Measurements from ENCODE around the gene CNN1. TPM values are rescaled to one million over a fixed set of nuclear protein-coding genes. Genes with fewer than 3 reads are reported as not detected.
A peak's percentile ranks its signal among the peaks of the same experiment; 100 is the strongest.

CNN1 gene
- 10 to 100 TPM; 16.5 to 34.9 TPM for total RNA-seq
- 10 to 100 TPM; 17.2 to 27.8 TPM for polyA plus RNA-seq
- long read RNA-seq, donor 1, transcript CNN1-201 (7 exons, 1,633 nt) = major isoform, 5 of 5 reads
- long read RNA-seq, donor 1, partial matches to known transcripts = 0 of 5 reads
- long read RNA-seq, donor 1, other reads (novel, unspliced or antisense) = 0 of 5 reads
- long read RNA-seq, donor 2, partial matches to known transcripts = 0 of 4 reads
- long read RNA-seq, donor 2, other reads (novel, unspliced or antisense) = 0 of 4 reads
- long read RNA-seq, donor 3, partial matches to known transcripts = 0 of 1 reads
- long read RNA-seq, donor 3, other reads (novel, unspliced or antisense) = 0 of 1 reads
- long read RNA-seq, donor 4, partial matches to known transcripts = 0 of 1 reads
- long read RNA-seq, donor 4, other reads (novel, unspliced or antisense) = 0 of 1 reads
- long read RNA-seq, donor 5, transcript CNN1-201 (7 exons, 1,633 nt) = major isoform, 6 of 6 reads
- long read RNA-seq, donor 5, partial matches to known transcripts = 0 of 6 reads
- long read RNA-seq, donor 5, other reads (novel, unspliced or antisense) = 0 of 6 reads

DNA sequence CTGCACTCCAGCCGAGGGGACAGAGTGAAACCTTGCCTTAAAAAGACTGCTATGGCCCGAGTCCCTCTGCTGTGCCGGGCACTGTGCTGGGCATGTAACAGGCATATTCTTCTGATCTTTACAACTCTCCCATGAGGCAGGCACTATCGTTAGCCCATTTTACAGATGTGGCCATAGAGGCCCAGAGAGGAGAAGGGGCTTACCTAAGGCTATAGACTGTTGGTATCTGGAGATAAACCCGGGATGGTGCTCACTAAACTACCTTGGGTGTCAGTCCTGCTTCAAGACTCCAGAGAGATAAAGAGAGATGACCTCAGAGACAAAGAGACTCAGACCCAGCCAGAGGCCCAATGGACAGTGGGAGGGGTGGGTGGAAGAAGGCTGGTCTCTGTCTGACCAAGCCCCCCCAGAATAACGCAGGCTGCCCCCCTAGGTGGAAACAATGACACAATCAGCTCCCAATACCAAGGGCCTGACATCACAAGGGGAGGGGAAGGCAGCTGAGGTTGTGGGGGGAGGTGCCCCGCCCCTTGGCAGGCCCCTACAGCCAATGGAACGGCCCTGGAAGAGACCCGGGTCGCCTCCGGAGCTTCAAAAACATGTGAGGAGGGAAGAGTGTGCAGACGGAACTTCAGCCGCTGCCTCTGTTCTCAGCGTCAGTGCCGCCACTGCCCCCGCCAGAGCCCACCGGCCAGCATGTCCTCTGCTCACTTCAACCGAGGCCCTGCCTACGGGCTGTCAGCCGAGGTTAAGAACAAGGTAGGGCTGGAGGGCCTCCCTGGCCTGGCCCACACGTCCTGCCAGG is at the start of gene CNN1:
Gene CNN1, plus strand, starts transcription at position 620 of the 805 bp plus-strand sequence. Its CDS starts 77 bp downstream, at position 697.
- Histone ChIP-seq H3K9ac (ENCODE audit: insufficient read depth in 1 of 2, low read length in 2 of 2) (peak within 1 kb of the TSS in 1 of 2 donors; percentile 32), H3K4me3 (peak within 1 kb of the TSS; percentile 28), H3K36me3 (ENCODE audit: control insufficient read depth in 4 of 4, insufficient read depth in 4 of 4, low read length in 4 of 4) (no peaks in the 10 kb centered on the region), H3K9me3 (ENCODE audit: control insufficient read depth in 4 of 4, insufficient read depth in 3 of 4, low read length in 3 of 4) (no peaks in the 10 kb centered on the region), H3K4me1 (ENCODE audit: control insufficient read depth in 5 of 5, insufficient read depth in 5 of 5, low read length in 5 of 5) (peaks cover 0 to 13% (median 4%) of the 10 kb centered on the region in 5 donors), H3K27me3 (ENCODE audit: control insufficient read depth in 3 of 3, insufficient read depth in 3 of 3, low read length in 2 of 3) (peaks cover 0 to 8% (median 6%) of the 10 kb centered on the region in 3 donors), H3K27ac (ENCODE audit: low read depth in 1 of 2, low read length in 1 of 2) (peak within 1 kb of the TSS; percentile 44 to 86)
- 21 to 26% methylated on average over 21 of the region's 21 CpGs for WGBS, 2 donors
- TF ChIP-seq, protein P1, sequence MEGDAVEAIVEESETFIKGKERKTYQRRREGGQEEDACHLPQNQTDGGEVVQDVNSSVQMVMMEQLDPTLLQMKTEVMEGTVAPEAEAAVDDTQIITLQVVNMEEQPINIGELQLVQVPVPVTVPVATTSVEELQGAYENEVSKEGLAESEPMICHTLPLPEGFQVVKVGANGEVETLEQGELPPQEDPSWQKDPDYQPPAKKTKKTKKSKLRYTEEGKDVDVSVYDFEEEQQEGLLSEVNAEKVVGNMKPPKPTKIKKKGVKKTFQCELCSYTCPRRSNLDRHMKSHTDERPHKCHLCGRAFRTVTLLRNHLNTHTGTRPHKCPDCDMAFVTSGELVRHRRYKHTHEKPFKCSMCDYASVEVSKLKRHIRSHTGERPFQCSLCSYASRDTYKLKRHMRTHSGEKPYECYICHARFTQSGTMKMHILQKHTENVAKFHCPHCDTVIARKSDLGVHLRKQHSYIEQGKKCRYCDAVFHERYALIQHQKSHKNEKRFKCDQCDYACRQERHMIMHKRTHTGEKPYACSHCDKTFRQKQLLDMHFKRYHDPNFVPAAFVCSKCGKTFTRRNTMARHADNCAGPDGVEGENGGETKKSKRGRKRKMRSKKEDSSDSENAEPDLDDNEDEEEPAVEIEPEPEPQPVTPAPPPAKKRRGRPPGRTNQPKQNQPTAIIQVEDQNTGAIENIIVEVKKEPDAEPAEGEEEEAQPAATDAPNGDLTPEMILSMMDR (IDR thresholded peaks at IDR 0.05; ENCODE audit: control extremely low read depth, extremely low read depth) = no peak
- DNase-seq (peak; percentile 69 to 78 (median 71)), ATAC-seq (ENCODE audit: insufficient read depth, low FRiP score) (no peak)

- DNase-seq = no peak
- WGBS, 2 donors = 94 to 96% methylated on average over 7 of the region's 7 CpGs
These were observed 49.3 kb upstream of the CNN1 start for GRCh38 chr19:11489378-11489777.

GRCh38 chr19:11494634-11495285 is 43.9 kb upstream of the CNN1 start:
- DNase-seq = no peak
- Histone ChIP-seq H3K27ac (ENCODE audit: low read depth in 1 of 2, low read length in 1 of 2) (no peak overlapping the region), H3K27me3 (ENCODE audit: control insufficient read depth in 3 of 3, insufficient read depth in 3 of 3, low read length in 2 of 3) (no peaks in the 10 kb centered on the region), H3K4me3 (no peak overlapping the region), H3K4me1 (ENCODE audit: control insufficient read depth in 5 of 5, insufficient read depth in 5 of 5, low read length in 5 of 5) (no peaks in the 10 kb centered on the region), H3K36me3 (ENCODE audit: control insufficient read depth in 4 of 4, insufficient read depth in 4 of 4, low read length in 4 of 4) (peaks cover 0 to 27% (median 2%) of the 10 kb centered on the region in 4 donors), H3K9me3 (ENCODE audit: control insufficient read depth in 4 of 4, insufficient read depth in 3 of 4, low read length in 3 of 4) (no peaks in the 10 kb centered on the region), H3K9ac (ENCODE audit: insufficient read depth in 1 of 2, low read length in 2 of 2) (no peak overlapping the region)
- WGBS, 2 donors = 94 to 95% methylated on average over 27 of the region's 27 CpGs
- TF ChIP-seq, protein P1 (IDR thresholded peaks at IDR 0.05; ENCODE audit: control extremely low read depth, extremely low read depth) = no peak
- no peak for ATAC-seq (ENCODE audit: insufficient read depth, low FRiP score)

More at GRCh38 chr19:11489378-11489777, 49.3 kb upstream of the CNN1 start:
- peaks cover 0 to 24% (median 3%) of the 10 kb centered on the region in 4 donors for H3K36me3 ChIP-seq (ENCODE audit: control insufficient read depth in 4 of 4, insufficient read depth in 4 of 4, low read length in 4 of 4)
- no peak overlapping the region for H3K9ac ChIP-seq (ENCODE audit: insufficient read depth in 1 of 2, low read length in 2 of 2)
- H3K4me3 ChIP-seq = no peak overlapping the region
- H3K4me1 ChIP-seq (ENCODE audit: control insufficient read depth in 5 of 5, insufficient read depth in 5 of 5, low read length in 5 of 5) = no peaks in the 10 kb centered on the region
- peaks cover 0 to 3% (median 0%) of the 10 kb centered on the region in 4 donors for H3K9me3 ChIP-seq (ENCODE audit: control insufficient read depth in 4 of 4, insufficient read depth in 3 of 4, low read length in 3 of 4)
- no peak for ATAC-seq (ENCODE audit: insufficient read depth, low FRiP score)
- TF ChIP-seq, protein P1 (IDR thresholded peaks at IDR 0.05; ENCODE audit: control extremely low read depth, extremely low read depth) = no peak
- no peaks in the 10 kb centered on the region for H3K27me3 ChIP-seq (ENCODE audit: control insufficient read depth in 3 of 3, insufficient read depth in 3 of 3, low read length in 2 of 3)
- H3K27ac ChIP-seq (ENCODE audit: low read depth in 1 of 2, low read length in 1 of 2) = no peak overlapping the region

Data from lung (tissue), 16 donors.